DMS53 treated with DMSO at 0.1 percent for 48 hours (cell line): Measurements from ENCODE around the gene DERA.
"Not testable (repeated sequence)": the region's sequence is repeated elsewhere in the genome, so short reads cannot be mapped to it uniquely, and the experiment has no call there.

Experiments used
- DNase-seq: peaks from one replicate; lab custom pipeline; 2025; ENCODE audit not compliant: unreplicated experiment; lab: John Stamatoyannopoulos, UW

The DERA gene

DNA sequence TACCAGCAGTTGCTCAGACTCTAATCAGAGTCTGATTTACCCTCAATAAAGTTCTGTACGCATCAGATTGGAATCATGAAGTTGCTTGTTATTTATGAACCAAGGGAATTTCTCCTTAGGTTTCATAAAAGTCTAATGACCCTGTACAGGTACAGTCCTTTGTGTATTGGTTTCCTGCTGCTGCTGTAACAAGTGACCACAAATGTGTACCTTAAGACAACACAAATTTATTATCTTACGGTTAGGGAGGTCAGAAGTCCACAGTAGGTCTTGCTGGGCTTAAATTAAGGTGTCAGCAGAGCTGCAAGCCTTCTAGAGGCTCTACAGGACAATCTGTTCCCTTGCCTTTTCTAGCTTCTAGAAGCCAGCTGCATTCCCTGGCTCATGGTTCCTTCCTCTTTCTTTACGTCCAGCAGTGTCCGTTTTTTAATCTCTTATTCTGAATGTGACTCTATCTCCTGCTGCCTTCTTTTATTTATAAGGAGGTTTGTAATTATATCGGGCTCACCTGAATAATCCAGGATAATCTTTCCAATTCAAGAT, 6.7 kb upstream of the DERA start:
- no peak for DNase-seq

DNA sequence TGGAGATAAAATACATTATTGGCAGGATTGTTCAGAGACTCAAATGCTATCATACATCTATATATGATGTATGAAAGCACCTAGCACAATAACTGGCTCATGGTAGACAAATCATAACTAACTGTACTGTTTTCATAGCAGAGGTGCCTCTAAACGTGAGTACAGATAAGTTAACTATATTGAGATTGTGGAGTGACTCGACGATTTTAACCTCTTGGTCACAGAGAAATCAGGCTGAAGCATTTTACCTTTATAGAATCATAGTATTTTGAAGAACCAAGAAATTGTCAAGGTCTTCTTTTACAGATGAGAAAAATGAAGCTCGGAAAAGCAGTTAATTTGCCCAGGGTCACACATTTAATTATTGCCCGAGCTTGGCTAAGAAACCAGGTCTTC, 666 bp upstream of the DERA start:
- DNase-seq: no peak

DNA sequence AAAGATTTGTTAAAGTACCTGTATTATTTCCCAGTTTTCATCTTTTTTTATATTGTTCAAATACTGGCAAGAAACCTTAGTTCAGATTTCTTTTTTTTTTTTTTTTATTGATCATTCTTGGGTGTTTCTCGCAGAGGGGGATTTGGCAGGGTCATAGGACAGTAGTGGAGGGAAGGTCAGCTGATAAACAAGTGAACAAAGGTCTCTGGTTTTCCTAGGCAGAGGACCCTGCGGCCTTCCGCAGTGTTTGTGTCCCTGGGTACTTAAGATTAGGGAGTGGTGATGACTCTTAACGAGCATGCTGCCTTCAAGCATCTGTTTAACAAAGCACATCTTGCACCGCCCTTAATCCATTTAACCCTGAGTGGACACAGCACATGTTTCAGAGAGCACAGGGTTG, 799 bp downstream of the DERA start:
- DNase-seq: not testable (repeated sequence)

DNA sequence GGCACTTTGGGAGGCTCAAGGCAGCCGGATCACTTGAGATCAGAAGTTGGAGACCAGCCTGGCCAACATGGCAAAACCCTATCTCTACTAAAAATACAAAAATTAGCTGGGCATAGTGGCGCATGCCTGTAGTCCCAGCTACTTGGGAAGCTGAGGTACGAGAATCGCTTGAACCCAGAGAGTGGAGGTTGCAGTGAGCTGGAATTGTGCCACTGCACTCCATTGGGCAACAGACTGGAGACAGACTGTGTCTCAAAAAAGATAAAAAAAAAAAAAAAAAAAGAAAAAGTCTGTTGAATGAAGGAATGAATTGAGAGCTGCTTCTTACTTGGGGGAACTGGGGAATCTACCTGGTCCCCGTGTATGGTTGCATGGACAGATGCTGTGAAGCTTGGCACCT, 3.0 kb downstream of the DERA start:
- not testable (repeated sequence) for DNase-seq

DNA sequence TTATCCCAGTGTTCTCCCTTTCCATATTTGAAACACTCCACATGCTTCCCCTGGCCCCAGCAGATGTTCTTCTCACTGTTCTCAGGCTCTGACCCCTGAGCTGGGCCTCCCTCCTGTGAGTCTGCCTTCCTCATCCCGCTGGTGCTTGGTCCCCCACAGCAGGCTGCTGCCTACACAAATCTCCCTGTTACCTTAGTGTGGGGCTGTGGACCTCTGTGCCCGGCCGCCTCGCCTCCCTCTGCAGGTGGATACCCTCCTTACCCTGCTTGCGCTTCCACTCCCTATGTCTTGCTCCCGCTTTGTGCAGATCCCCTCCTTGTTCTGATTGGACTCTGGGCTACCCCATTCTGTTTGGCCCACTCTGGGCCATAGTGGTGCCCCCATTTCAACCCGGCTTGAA, 6.9 kb downstream of the DERA start:
- DNase-seq: no peak

DNA sequence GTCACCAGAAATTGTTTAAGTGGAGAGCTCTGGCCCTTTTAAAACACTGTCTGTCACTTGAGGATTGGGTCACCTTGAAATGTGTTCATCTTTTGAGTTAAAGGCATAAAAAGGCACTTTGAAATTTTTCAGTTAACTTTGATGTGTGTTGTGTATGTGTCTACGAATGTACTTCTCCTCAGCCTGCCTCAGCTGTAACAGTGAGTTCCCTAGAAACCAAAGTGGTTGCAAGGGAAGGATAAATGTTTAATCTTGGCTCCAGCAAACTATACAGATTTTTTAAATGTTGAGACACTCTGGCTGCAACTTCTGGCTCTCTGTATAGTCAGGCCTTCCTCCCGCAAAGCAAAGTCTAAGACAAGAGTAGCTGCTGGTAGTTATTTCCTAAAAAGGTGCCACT, 8.3 kb downstream of the DERA start:
- DNase-seq: no peak

DNA sequence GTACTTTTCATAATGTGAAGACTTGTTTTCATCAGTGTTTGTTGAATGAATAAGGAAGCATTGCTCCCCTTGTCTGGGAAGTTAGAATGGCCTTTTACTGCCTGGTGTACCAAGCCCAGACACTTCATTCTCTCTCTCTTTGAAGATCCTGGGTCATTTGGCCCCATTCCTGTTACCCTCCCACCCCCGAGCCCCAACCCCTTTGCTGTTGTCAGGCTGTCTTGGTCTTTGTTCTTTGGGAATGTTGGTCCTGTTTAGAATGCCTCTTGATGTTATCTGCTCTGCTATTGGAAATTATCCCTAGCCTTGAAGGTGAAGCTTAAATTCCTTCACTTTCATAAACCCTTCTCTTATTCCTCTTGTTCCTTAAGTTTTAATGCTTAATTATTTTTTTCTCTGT, 13.8 kb downstream of the DERA start:
- no peak for DNase-seq

DNA sequence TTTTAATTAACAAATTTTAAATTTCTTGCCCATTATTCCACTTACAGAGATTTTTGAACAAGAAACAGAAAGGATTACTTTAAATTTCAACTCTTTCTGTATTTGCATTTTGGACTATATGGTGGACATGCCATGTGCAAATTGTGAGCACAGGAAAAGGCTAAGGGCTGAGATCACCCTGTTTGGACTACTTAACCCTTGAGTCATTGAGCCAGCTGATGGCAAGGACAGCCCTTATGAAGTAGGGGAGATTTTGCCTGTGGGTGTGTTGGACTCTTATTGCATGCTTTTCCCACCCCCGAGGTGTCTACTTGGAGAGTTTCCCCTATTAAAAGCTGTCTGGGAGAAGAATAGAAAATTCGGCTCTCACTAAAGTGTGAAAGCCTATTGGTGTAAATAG, 17.2 kb downstream of the DERA start:
- DNase-seq: no peak

DNA sequence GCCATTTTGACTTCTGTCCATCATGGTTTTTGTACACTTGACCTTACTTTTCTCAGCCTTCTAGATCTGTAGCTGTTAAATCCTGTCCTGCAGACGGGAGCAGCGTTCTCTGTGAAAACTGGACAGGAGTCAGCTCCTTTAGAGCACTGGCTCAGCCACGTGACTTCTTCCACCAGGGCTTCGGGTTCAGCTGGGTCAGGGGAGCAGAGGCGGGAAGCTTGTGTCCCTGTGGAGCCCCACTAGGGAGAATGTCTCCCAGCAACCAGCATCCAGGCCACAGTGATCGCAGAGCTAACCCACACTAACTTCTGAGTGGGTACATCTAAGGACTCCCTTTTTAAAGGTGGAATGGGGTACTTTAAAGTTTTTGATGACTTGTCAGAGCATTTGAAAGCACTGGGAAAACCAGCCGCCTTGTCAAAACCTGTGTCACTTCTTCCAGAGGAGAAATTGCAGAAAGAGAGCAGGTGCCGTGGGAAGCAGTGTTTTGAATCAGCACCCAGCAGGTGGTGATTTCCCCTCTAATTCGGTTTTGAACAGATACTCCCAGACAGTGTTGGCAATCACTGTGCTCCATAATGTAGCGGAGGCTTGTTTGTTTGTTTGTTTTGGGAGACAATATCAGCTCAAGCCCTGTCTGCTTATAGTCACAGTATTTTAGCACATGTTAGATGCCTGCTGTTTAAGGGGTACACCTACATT, 17.9 kb downstream of the DERA start:
- DNase-seq: no peak

DNA sequence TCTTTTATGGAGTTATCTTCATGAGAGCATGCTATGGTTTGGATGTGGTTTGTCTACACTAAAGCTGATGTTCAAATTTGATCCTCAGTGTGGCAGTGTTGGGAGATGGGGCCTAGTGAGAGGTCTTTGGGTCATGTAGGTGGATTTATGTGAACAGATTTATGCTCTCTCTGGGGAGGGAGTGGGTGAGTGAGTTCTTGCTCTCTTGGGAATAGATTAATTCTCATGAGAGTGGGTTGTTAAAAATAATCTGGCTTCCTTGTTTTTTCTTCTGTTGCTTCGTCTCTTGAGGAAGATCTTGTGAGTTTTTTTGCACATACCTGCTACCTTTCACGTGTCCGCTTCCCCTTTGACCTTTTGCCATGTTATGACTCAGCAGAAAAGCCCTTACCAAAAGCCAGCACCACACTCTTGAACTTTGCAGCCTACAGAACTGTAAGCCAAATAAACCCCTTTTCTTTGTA, 20.5 kb downstream of the DERA start:
- no peak for DNase-seq

DNA sequence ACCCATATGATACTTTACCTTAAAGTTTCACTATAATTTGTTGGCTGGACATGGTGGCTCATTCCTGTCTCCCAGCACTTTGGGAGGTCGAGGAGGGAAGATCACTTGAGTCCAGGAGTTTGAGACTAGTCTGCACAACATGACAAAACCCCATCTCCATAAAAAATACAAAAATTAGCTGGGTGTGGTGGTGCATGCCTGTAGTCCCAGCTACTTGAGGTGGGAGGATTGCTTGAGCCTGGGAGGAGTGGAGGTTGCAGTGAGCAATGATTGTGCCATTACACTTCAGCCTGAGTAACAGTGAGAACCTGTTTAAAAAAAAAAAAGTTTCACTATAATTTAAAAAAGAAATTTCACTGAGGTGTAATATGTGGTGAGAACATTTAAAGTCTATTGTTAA, 21.2 kb downstream of the DERA start:
- DNase-seq: no peak

DNA sequence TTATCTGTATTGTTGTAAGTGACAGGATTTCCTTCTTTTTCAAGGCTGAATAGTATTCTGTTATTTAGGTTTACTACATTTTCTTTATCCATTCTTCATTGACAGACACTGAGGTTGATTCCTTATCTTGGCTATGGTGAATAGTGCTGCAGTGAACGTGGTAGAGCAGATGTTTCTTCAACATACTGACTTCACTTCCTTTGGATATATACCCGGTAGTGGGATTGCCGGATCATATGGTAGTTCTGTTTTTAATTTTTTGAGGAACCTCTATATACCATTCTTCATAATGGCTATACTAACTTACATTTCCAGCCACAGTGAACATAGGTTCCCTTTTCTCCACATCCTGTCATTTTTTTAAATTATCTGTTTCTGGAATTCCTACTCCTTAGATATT, 21.8 kb downstream of the DERA start:
- DNase-seq: no peak

DNA sequence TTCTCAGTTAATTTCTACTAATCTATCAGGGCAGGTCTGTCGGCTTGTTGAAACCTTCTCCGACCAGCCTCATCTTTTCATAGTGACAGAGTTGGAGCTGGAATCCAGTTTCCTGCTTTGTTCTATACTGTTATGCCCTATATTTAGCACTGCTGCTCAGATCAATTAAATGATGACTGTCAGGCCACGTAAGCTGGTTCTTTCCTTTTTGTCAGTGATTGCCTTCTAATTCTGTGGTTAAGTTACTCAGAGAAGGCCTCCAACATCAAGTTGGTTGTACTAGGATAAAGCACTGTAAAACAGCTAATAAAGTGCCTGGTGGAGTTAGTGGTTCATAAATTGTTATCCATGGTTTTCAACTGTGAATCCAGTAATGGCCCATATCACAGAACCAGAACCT, 22.6 kb downstream of the DERA start:
- DNase-seq: no peak

DNA sequence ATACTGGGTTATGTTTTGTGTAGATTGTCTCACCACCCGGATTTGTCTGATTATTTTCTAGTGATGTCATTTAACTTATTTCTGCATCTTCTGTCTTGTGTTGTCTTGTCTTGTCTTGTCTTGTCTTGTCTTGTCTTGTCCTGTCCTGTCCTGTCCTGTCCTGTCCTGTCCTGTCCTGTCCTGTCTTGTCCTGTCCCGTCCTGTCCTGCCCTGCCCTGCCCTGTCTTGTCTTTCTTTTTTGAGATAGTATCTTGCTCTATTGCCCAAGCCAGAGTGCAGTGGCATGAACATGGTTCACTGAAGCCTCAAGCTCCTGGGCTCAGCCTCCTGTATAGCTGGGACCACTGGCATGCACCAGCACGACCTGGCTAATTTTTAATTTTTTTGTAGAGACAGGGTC, 25.6 kb downstream of the DERA start:
- no peak for DNase-seq

DNA sequence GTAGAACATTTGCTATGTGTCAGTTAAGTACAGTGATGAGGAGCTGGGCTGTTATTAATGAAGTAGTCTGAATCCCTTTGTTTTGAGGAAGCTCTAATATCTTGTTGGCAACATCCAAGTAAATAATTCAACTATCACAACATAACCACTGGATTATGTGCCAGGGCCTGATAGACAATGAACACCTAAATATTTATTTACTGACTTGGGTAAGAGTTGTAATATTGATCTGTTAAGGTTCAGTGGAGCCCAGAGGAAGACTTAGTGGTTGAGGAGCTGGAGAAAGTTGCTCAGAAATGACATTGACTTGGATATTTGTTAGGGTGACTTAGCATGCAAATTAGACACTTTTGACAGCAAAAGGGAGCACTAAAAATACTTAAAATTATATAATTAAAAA, 26.8 kb downstream of the DERA start:
- DNase-seq: no peak

DNA sequence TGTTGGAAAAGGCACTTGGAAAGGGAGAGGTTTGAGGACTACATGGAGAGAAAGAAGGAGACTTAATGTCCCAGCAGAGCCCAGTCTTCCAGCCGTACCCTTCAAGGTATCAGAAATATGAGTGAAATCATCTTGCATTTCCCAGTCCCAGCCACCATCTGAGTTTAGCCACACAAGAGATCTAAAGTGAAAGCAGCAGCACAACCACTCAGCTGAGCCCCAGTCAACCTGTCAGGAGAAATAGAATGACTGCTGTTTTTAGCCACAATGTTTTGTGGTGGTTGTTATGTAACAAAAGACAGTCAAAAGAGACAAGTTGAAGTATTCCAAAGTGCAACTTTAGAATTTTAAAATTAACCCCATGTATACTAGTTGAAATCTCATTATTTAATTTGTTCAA, 28.0 kb downstream of the DERA start:
- DNase-seq: no peak

DNA sequence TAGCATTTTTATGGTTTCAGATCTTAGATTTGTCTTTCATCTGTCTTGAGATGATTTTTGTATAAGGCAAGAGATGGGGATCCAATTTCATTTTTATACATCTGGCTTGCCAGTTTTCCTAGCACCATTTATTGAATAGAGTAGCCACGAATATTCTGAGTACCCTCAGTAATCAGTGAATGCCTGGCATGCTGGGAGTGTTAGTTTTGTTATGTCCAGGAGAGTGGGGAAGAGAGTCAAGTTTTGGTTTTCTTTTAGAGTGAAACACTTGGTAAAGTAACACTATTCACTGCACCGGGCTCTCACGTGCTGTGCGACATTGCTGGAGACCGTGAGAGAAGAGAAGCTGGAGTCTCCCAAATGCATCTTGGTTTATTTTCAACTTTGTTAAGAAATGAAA, 31.3 kb downstream of the DERA start:
- no peak for DNase-seq

DNA sequence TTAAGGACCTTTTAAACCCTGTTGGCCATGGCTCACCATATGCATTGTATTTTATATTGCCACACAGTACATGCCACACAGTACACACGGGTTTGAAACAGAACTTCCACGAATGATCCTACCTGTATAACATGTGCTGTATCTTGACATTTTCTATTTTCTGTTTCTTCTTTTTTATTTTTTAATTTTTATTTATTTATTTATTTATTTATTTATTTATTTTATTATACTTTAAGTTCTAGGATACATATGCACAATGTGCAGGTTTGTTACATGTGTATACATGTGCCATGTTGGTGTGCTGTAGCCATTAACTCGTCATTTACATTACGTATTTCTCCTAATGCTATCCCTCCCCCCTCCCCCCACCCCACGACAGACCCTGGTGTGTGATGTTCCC, 32.4 kb downstream of the DERA start:
- DNase-seq: not testable (repeated sequence)

DNA sequence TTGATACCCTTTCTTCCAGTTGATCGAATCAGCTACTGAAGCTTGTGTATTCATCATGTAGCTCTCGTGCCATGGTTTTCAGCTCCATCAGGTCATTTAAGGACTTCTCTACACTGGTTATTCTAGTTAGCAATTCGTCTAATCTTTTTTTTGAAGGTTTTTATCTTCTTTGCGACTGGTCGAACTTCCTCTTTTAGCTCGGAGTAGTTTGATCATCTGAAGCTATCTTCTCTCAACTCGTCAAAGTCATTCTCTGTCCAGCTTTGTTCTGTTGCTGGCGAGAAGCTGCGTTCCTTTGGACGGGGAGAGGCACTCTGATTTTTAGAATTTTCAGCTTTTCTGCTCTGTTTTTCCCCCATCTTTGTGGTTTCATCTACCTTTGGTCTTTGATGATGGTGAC, 37.3 kb downstream of the DERA start:
- DNase-seq: not testable (repeated sequence)

DNA sequence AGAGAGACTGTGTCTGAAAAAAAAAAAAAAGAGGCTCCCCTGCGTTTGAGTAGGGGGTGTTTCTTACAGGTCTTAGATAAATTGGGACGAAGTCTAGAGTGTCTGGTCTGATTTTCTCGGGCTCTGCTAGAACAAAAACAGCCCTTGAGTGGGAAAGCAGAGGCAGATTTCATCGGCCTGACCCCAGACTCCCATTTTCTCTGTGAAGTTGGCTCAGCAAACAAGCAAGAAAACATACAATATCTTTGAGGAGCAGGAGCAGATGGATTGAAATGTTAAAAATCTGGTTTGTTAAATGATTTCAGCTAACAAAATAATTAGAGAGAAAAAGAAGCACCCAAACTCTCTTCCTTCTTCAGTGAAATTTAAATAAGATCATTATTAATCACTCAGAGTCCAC, 44.1 kb downstream of the DERA start:
- no peak for DNase-seq

DNA sequence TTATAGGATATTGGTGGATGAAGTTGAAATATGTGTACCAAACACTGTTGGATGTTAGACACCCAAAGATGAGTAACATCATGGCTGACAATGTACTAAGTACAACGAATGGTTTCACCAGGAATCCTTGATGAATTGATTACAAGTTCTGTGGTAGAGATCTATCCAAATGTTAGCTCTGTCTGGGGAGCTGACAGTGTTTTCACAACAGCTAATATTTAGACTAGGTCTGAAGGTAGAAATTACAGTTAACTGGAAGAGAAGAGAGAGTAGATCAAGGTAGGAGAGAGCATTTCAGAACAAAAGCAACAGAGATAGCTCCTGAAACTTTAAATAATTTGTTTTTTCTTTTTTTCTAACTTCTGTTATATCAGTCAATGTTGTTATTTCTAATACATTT, 44.9 kb downstream of the DERA start:
- no peak for DNase-seq

DNA sequence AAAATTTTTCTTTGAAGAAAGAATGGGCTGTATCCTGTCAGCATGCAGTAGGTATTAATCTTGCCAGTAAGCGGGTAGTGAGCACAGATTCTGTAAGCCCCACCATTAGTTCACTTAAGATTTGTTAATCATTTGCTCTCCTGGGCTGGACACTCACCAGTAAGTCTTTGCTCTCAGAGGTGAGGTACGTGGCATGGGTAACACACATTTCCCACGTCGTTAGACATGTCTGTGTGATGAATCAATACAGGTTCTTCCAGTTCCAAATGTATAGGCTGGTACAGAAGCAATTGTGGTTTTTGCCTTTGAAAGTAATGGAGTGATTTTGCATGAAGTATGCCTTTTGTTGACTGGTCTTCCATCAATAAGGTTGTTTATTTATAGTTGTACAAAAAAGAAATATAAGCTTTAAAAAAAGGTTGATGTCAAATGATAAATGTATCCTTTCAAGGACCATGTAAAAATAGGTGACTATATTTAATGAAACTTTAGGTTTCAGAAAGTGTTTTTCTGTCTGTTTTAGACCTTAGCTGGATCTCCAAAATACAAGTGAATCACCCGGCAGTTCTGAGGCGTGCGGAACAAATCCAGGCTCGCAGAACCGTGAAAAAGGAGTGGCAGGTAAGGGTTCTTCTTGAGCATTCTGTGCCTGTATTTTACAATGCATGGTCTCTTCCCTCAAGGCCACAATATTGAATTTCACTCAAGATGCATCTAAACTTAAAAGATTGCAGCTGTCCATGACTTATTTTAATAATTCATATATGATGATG, 45.5 kb downstream of the DERA start:
- DNase-seq: peak; percentile 77
